GM12892 (cell line): ENCODE data around the gene HADHA.

Experiments
- DNase-seq: peaks from one replicate; pipeline ENCODE4 v3.0.0; 2011; ENCODE audit not compliant: insufficient read length
- FAIRE-seq: peaks from 2 replicates; lab custom pipeline; 2011; peaks lifted over from hg19 to GRCh38; lab: Jason Lieb, UNC
- POLR2A ChIP-seq: IDR thresholded peaks from 2 replicates; pipeline ENCODE4 v1.6.1; 2011; ENCODE audit warnings: low read depth, low read length, control low read depth
- POLR2AphosphoS5 ChIP-seq: IDR thresholded peaks from 2 replicates; pipeline ENCODE4 v1.6.1; 2011; ENCODE audit warnings: low read depth, low read length, control low read depth
- TAF1 ChIP-seq: IDR thresholded peaks from 2 replicates; pipeline ENCODE4 v1.6.1; 2011; ENCODE audit warnings: low read depth, mild to moderate bottlenecking, control low read depth, low read length, borderline replicate concordance

HADHA gene

DNA sequence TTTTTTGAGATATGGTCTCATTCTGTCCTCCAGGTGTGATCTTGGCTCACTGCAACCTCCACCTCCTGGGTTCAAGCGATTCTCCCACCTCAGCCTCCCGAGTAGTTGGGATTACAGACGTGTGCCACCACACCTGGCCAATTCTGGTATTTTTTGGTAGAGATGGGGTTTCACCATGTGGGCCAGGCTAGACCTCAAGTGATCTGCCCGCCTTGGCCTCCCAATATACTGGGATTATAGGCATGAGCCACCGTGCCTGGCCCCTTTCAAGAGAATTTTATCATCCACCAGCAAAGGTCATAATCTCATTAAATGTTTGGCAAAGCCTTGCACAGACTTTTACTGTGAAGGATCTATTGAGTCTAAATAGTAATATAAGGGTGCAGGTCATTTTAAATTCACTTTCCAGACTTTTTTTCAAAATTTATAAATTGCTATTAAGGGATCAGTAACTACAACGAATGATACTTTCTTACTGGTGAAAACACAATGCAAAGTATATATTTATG lies 2.5 kb downstream of the HADHA start:
- DNase-seq (no peak), FAIRE-seq (no peak)
- TF ChIP-seq POLR2A = no peak
- no peak for TF ChIP-seq POLR2AphosphoS5
- TF ChIP-seq TAF1 = no peak

DNA sequence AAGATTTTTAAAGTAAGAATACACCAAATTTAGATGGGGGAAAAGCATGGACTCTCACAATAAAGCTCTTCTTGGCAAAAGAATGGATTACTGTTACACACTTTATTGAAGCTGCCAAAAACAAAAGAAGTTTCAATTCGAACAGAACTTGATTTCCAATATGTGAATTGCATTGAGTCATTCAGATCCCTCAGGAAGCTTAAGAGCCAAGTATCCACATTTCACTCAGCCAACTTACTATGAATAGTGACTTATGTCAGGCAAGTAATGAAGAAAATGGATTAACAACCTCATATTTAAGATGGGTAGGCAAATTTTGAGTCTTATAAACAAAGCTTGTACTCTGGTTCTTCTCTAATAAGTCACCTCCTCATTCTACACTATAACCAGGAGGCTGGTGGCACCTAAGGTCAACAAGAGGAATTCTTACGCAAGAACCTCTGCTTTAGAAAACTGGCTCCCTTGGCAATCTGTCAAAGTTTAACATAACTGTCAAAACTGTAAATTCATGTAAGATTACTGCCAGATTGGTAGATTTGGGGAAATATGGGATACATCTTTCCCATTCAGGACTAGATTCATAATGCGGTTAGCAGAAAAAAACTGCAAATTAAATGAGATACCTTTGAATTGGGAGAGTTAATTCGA lies 6.0 kb downstream of the HADHA start:
- DNase-seq (no peak), FAIRE-seq (no peak)
- no peak for TF ChIP-seq POLR2AphosphoS5
- no peak for TF ChIP-seq TAF1
- no peak for TF ChIP-seq POLR2A

DNA sequence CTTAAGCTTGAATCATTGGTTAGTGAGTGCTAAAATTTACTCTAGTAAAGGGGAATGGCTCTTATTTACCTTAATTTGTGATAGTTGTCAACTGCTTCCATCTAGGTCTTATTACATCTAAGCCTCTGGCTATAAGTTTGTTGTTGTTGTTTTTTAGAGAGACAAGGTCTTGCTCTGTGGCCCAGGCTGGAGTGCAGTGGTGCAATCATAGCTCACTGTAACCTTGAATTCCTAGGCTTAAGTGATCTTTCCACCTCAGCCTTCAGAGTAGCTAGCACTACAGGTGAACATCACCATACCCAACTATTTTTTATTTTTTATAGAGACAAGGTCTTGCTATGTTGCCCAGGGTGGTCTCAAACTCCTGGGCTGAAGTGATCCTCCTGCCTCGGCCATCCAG lies 6.6 kb downstream of the HADHA start:
- no peak for TF ChIP-seq POLR2A
- no peak for TF ChIP-seq TAF1
- no peak for TF ChIP-seq POLR2AphosphoS5
- no peak for DNase-seq
- FAIRE-seq = no peak

DNA sequence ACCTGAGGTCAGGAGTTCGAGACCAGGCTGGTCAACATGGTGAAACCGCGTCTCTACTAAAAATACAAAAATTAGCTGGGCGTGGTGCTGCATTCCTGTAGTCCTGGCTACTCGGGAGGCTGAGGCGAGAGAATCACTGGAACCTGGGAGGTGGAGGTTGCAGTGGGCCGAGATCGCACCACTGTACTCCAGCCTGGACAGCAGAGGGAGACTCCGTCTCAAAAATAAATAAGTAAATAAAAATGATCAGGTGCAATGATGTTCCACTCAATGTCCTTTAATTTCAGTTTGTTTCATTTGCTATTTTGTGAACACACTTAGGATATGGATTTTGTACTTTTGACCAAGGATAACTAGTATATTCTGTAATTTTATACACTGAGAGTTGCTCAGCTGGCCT lies 9.3 kb downstream of the HADHA start:
- TF ChIP-seq TAF1 (no peak), POLR2A (no peak), POLR2AphosphoS5 (no peak)
- FAIRE-seq (no peak), DNase-seq (no peak)

DNA sequence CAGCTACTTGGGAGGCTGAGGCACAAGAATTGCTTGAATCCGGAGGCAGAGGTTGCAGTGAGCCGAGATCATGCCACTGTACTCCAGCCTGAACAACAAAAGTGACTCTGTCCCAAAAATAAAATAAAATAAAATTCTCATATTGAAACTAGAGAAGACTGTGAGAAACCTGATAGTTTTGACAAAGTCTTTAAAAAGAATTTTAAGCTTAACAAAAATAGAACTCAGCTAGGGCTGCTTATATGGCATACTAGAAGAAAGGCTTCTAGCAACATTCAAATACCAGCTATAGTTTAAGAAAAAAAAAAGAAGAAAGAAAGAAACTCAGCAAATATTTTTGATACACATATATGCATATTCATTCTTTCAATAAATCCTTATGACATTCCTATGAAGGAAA lies 13.6 kb downstream of the HADHA start:
- DNase-seq (no peak), FAIRE-seq (no peak)
- no peak for TF ChIP-seq POLR2AphosphoS5
- TF ChIP-seq POLR2A = no peak
- no peak for TF ChIP-seq TAF1

DNA sequence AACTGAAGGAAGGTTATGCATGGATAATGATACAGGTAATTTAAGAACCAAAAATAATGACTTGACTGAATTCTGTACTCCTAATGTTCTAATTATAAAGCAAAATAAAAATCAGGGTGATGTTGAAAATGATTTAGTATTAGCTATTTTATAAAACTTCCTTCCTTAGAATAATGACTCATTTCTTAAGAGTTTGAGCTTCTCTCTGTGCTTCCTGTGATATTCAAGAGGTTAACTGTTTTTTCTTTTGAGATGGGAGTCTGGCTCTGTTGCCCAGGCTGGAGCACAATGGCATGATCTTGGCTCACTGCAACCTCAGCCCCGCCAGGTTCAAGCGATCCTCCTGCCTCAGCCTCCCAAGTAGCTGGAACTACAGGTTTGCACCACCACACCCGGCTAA lies 14.8 kb downstream of the HADHA start:
- TF ChIP-seq POLR2A (no peak), POLR2AphosphoS5 (no peak), TAF1 (no peak)
- FAIRE-seq (no peak), DNase-seq (no peak)

DNA sequence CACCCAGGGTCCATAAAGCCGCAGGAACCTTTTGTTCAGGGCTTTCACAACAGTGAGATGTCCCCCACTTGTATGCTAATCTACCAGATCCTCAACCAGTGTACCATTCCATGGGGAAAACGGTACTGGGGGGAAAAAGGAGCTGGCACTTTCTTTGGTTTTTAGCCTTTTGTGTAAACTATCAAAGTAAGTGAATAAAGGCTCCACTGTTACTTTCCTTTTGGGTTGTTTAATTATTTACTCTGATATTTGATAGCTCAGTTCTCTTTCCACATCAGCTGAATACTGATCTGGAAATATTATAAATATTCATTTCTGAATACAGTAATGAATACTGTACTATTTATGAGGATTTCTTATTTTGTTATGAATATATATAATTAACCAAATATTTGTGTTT lies 20.3 kb downstream of the HADHA start:
- TF ChIP-seq POLR2A = no peak
- TF ChIP-seq TAF1 = no peak
- no peak for TF ChIP-seq POLR2AphosphoS5
- FAIRE-seq = no peak
- no peak for DNase-seq

DNA sequence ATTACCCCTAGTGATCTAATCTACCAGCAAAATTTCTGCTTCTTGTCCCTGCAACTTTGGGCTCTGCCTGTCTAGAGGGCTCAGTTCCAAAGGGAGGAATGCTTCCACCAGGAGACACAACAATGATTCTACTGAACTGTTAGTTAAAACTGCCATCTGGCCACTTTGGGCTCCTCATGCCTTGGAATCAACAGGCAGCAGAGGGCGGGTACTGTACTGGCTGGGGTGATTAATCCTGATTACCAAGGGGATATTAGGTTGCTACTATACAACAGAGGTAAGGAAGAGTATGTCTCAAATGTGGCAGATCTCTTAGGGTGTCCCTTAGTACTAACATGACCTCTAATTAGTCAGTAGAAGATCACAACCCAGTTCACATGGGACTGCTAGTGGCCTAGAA lies 21.4 kb downstream of the HADHA start:
- FAIRE-seq (no peak), DNase-seq (no peak)
- TF ChIP-seq TAF1 (no peak), POLR2AphosphoS5 (no peak), POLR2A (no peak)

DNA sequence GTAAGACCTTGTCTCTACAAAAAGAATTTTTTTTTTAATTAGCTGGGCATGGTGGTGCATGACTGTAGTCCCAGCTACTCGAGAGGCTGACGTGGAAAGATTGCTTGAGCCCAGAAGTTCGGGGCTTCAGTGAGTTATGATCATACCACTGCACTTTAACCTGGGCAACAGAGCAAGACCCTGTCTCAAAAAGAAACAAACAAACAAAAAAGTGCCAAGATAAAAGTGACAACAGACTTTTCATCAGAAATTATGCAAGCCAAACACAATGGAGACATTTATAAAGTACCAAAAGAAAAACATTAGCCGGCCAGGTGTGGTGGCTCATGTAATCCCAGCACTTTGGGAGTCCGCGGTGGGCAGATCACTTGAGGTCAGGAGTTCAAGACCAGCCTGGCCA lies 26.7 kb downstream of the HADHA start:
- DNase-seq (no peak), FAIRE-seq (no peak)
- TF ChIP-seq POLR2AphosphoS5 = no peak
- TF ChIP-seq POLR2A = no peak
- no peak for TF ChIP-seq TAF1

DNA sequence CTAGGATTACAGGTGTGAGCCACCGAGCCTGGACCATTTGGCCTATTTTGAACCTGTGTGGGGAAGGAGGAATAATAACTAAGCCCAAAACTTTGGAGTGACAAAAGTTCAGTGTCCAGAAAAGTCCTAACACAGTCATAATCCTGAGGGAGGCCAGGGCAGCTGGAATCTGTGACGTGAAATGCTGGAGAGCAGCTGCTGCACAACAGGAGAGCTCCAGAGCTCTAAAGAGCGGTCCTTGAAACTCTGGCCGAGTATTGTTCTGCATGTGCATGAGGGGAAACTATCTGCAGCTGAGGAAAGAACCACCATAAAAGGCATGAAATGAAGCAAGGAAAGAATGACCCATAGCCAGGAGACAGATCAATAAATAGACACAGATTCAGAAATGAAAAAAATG lies 27.8 kb downstream of the HADHA start:
- no peak for TF ChIP-seq TAF1
- no peak for TF ChIP-seq POLR2AphosphoS5
- TF ChIP-seq POLR2A = no peak
- FAIRE-seq (no peak), DNase-seq (no peak)

DNA sequence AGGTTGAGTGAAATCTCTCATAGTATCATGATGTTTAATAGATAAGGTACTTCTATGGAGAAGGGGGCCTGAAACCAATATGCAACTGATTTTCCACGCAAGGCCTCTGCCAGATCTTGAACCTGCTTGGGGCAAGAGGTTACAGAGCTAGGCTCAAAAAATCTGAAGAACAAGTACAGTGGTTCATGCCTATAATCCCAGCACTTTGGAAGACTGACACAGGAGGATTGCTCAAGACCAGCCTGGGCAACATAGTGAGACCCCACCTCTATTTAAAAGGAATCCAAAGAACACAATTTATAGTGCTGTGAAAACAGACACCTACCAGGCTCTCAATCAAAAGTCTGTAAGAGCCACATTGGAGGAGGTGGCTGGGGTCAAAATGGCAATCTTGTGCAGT lies 28.6 kb downstream of the HADHA start:
- FAIRE-seq (no peak), DNase-seq (no peak)
- TF ChIP-seq TAF1 = no peak
- no peak for TF ChIP-seq POLR2AphosphoS5
- TF ChIP-seq POLR2A = no peak

DNA sequence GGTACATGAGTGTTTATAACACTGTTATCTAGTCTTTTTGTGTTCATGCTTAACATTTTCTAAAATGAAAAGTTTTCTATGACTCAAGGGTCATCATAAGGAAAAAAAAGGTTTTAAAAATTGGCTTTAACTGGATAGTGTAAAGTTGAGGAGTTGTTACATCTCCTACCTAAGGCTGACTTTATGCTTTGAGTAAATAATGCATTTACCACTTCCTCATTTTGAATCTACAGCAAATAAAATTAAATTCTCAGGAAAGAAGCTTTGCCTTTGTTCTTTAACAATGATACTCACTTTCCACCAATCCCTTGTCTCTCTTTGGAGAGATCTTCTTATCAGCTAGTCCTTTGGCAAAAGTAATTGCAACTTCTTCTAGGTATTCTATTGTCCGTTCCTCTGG lies 29.7 kb downstream of the HADHA start:
- no peak for TF ChIP-seq TAF1
- no peak for TF ChIP-seq POLR2A
- no peak for TF ChIP-seq POLR2AphosphoS5
- FAIRE-seq = no peak

DNA sequence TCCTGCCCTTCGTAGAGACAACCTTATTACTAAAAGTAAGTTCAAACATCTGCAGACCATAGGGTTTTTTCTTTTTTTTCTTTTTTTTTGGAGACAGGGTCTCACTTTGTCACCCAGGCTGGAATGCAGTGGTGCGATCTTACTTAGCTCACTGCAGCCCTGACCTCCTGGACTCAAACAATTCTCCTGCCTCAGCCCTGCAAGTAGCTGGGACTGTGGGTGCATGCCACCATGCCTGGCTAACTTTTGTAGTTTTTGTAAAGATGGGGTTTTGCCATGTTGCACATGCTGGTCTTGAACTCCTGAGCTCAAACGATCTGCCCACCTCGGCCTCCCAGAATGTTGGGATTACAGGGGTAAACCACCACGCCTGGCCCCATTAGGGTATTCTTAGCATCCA lies 32.4 kb downstream of the HADHA start:
- TF ChIP-seq POLR2AphosphoS5 = no peak
- TF ChIP-seq TAF1 = no peak
- TF ChIP-seq POLR2A = no peak
- no peak for DNase-seq
- no peak for FAIRE-seq

More for the DNA sequence above, 29.7 kb downstream of the HADHA start:
- no peak for DNase-seq

DNA sequence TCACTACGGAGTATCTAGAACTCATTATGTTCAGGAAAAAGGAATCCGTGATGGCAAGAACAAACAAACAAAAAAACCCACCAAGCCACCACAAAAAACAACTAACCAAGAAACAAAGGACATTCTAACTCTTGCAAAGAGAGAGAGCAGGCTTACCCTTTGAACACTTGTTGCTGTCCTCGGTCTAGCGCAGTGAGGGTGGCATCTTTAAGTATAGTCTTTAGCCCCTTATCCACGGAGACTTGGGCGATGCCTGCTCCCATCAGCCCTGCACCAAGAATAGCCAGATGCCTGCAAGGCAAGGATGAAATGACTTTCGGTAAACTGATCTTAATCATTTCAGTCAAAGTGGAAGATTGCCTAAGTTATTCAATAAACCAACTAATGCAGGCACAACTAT lies 40.5 kb downstream of the HADHA start:
- TF ChIP-seq POLR2AphosphoS5 (no peak), POLR2A (no peak), TAF1 (no peak)
- DNase-seq (no peak), FAIRE-seq (no peak)
